HG03060 (cell line): ENCODE results near the gene CEP128.

ENCODE experiments used
- ATAC-seq: cut with Tn5 transposase; IDR thresholded peaks from one replicate; pipeline ENCODE4 v1.9.1; 2021; ENCODE audit warnings: low read depth, moderate number of reproducible peaks; ENCODE audit not compliant: unreplicated experiment

Gene CEP128

GRCh38 chr14:80624581-80624980 is 317.0 kb downstream of the CEP128 start:
- ATAC-seq = no peak

DNA sequence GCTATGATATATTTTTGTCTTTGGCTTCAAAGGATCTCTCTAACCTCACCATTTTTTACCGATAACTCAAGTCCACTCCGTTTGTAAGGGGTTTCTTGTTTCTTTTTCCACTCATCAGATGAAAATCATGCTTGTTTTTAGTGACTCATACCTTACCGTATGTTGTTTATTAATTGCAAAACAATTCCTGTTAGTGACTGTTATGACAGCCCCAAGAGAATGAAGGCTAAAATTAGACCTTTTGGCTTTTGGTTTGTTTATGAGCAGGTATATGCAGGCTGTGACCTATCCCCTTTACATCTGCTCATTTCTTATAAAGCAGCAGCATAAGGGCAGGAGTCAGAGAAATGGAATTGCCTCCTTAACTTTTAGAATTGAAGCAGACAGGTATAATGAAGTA is 319.8 kb downstream of the CEP128 start:
- ATAC-seq = peak; percentile 83

DNA sequence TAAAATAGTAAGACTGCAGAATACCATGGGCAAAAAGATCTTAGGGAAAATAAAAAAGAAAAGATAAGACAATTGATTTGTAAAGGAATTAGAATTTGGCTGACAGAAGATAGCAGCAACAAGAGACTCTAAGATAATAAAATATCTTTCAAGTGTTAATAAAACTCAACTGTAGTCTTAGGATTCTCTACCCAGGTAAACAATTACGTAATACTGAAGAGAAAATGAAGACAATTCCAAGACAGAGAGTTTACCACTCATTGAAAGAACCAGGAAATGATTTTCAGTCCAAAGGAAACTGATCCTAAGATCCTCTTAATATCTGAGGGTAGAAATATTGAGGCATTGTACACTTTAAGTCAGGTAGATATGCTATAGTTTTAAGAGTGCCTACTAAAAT is 321.1 kb downstream of the CEP128 start:
- no peak for ATAC-seq

DNA sequence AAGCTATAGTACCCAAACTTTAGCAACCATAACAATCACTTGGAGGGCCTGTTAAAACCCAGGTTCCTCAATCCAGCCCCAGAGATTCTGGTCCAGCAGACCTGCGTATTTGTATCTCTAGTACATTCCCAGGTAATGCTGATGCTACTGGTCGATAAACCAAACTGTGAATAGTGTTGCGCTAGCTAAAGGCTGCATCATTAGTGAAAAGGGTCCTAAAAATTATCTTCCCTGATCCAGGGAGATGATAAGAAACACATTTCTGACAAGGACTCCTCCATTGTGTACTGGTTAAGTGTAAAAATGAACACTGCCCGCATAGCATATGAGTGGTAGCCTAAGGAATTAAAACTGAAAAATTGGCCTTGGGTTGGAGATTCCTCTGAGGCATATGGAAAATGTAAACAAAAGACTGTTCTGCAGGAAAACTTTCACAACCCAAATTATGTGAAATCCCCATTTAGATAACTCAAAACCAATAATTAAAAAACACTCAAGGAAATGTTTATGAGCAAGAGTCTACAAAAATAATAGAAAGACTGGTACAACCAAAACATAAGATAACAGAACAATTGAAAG is 322.7 kb downstream of the CEP128 start:
- ATAC-seq = no peak

GRCh38 chr14:80615831-80616230 is 325.7 kb downstream of the CEP128 start:
- ATAC-seq = peak; percentile 77

GRCh38 chr14:80609055-80609454 is 332.5 kb downstream of the CEP128 start:
- ATAC-seq = no peak

DNA sequence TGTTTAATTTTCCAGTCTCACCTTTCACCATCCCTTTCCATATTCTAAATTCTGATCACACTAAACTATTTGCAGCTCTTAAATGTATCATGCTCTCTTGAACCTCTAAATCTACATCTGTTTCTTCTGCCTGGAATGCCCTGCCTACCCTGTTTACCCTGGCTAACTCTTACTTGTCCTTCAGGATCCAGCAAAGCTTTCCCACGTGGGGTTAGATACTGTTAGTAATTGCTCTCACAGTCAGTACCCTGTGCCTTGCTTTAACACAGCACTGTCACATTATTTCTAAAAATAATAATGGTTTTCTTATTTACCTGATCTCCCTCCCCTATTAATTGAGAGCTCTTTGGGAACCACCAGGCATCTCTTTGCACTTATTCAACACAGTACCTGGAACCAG is 333.0 kb downstream of the CEP128 start:
- ATAC-seq = no peak

DNA sequence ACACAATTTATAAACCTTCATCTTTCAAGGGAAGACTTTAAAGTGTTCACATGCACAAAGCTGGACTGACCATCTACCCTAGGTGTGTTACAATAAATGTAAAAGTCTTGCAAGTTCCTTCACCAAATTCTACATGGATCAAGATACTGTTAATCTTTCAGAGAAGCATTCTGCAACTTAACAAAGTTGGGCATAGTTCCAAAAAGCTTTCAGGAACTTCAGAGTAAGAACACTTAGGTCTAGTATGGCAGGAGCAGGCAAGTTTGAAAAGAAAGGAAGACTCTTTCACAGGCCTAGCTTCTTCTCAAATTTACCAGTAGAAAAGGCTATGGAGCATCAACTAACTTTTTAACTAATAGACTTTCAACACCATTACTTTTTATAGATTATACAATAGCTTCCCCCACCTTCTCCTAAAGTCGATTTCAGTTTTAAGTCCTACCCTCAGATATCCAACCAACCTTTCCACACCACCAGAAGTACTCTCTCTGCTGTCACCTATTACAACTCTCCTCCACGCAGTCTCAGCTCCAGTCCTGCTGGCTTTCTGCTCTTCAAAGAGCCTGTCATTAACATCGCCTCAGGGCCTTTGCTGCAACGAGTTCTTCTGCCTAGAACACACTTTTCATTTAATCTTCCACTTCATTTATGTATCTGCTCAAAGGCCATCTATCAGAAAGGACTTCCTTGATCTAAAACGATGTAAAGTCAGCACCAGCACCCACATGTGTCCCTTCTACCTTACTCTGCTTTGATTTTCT is 333.9 kb downstream of the CEP128 start:
- ATAC-seq = no peak

DNA sequence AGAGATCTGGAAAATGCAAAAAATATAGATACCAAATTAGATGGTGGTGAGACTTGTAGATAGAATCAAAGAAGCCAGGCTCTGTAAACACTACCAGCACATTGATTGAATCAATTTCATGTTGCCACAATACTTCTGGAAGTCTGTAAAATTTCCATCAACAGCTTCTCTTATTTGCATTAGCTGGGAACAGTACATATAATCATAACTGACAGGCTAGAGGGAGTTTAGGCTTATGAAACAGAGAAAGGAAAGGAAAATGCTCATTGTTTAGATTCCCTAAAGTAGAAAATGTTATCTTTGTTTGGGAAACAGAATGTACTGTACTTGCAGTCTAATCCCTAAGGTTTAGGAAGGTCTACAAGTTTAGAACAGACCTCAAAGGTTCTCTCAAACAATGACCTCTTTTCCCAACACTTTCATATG is 335.2 kb downstream of the CEP128 start:
- no peak for ATAC-seq

DNA sequence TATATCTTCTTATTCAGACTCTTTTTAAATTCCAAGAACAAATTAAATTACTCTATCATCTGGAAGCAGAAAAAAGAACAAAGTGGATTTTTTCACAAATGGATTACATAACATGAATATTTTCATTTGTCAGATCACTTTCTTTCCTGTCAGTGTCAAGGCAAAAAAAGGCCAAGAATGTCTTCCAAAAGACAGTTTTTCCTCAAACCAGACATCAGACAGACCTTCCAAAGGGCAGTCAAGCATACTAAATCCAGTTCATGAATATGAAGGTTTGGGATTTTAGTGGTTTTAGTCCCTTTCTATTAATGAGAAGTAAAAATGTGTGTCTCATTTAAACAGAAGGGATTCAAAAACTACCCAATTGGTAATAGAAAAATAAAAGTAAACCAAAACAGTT is 336.0 kb downstream of the CEP128 start:
- no peak for ATAC-seq

- ATAC-seq = no peak
These were observed 338.6 kb downstream of the CEP128 start for GRCh38 chr14:80602946-80603345.

DNA sequence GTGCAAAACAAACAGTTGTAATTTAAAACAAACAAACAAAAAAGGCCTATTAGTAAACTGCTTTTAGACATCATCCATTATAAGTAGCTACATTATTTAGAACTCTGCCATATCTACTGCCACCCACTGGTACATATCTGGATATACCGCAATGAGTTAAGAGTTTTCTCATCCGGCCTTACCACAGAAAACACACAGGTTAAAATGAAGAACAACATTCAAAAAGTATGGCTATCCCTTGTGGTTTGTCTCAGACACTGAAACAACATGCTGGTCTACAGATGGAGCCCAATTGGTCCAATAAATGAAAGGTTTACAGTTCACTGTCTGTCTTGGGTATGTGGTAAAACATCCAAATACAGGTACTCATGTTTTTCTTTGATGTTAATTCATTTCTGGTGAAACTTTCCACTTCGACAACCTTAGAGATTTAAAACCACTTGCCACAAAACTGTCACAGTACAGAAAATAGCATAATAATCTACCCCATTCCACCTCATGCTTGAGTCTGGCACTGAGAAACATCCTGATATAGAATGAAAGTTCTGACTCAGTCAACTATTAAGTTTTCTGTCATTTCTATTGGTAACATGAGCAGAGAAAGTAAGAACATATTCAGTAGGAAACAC is 354.3 kb downstream of the CEP128 start:
- ATAC-seq = peak; percentile 96

DNA sequence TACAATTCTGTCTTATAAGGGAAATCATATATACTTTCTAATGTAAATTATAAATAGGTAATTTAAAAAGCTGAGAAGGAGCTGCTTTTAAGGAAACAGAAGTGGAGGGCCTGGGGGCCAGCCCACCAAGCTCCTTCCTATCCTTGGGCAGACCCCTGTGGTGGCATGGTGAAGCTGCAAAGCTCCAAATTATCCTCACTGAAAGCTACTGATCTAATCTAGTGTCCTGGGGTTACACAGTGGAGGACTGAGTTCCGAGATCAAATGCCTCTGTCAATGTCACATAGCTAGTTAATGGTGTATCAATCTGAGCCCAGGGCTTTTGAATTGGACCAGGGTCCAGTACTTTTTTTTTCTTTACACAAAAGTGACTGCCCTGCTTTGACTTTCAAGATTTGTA is 355.4 kb downstream of the CEP128 start:
- ATAC-seq = no peak

GRCh38 chr14:80585506-80585835 is 356.1 kb downstream of the CEP128 start:
- ATAC-seq = no peak

DNA sequence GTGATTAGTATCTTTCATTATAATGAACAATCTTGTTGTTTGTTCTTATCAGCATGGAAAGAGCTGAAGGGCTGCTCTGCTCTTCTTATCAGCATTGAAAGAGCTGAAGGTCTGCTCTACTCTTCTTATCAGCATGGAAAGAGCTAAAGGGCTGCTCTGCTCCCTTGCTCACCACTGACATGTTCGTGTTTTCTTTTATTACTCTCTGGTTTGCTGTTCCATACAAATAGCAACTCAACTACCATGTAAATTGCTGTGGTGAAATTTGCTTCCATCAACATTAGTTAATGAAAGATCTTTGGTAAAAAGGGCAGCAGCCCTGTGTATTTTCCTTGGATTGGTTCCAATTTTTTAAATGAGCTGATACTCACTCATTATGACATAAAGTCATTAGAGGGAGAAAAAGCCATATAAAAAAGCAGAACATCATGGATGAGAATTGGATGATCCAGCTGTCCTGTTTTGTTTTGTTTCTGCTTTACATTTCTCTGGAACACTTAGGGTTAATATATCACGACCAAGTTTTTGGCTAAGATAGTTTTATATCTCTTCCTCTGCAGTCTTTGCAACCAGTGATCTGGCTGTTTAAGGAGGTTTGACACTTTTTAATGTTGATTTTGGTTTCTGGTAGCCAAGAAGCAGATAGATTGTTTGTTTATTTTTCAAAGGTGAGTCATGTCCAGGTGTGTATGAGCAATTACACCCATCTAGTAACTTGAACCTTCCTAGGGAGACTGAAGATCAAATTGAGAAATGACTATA is 356.6 kb downstream of the CEP128 start:
- ATAC-seq = no peak

DNA sequence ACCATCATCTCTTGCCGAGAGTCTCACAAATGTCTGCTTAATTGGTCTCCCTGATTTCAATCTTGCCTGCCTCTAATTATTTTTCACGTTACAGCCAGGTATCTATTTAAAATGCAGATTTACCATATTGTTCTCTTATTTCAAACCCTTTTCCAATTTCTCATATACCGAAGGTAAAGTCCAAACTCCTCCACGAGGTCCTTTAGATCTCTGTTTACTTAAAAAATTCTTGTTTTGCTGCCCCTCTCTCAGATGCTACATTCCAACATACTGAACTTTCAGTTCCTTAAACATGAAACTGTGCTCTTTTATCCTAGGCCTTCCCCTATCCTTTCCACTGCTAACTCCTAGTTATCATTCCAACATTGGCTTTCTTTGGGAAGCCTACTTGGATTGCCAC is 363.9 kb downstream of the CEP128 start:
- no peak for ATAC-seq

GRCh38 chr14:80576401-80576800 is 365.1 kb downstream of the CEP128 start:
- ATAC-seq = no peak

- no peak for ATAC-seq
These were observed 365.8 kb downstream of the CEP128 start for GRCh38 chr14:80575763-80576162.

DNA sequence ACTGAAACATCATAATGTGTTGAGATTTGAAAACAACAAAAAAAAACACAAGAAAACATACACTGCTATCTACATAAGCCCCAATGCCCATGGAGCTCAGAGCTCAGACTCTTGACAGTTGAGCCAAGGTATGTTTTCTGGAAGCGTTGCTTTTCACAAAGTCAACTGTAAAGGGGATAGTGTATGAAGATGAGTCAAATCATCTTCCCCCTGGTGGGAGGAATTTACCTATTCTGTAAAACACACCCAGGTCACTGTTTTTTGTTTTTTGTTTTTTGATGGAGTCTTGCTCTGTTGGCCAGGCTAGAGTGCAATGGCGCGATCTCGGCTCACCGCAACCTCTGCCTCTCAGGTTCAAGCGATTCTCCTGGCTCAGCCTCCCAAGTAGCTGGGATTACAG is 368.9 kb downstream of the CEP128 start:
- ATAC-seq = no peak

GRCh38 chr14:80570930-80571298 is 370.6 kb downstream of the CEP128 start:
- no peak for ATAC-seq

DNA sequence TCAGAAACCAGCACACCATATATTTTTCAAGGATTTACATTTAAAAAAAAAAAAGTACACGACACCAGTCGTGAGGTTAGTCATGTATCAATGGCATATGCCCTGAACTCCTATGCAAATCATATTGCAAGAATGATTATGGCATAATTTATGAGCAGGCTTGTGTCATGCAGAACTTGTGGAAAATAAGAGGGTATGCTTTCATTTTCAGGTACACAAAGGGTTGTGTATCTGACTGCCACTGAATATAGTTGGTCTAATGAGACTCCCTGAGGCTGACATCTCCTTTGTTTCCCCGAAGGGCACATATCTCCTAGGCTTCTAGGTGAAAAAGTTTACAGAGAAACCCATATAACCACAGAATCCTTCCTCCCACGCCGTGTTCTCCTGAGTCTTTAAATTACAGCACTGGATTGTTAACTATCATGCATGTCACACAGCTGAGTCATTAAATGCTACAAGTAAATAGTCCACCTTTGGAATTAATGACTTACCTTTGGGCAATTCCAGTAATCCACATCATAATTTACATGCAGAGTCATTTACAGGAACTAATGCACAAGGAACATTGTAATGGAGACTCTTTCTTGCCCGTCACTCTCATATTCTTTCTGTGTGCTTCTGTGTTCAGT is 373.5 kb downstream of the CEP128 start:
- ATAC-seq = no peak
